ENCODE data around the gene EIPR1.

DNA sequence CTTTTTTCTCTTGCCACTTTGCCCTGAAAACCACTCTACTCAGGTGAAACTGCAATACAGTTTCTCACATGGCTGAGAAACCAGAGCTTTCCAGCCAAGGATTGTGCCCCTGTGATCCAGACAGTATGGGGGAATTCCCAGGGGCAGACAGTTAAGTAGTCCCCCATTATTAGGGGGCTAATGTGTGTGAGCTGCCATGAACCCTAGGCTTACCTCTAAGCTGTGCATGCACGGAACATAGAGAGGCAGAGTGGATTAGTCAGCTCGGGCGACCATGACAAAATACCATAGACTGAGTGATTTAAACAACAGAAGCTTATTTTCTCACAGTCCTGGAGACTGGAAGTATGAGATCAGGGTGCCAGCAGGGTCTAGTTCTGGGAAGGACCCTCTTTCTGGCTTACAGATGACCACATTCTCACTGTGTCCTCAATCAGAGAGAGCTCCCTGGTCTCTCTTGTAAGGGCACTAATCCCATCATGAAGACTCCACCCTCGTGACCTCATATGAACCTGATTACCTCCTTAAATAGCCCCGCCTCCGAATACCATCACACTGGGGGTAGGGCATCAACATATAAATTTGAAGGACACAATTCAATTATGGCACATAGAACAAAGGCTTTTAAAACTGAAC is 215.1 kb downstream of the EIPR1 start:
- TF ChIP-seq EZH2 (IDR thresholded peaks at IDR 0.05), result no peak
- TF ChIP-seq POLR2AphosphoS5 (IDR thresholded peaks at IDR 0.05; ENCODE audit: borderline replicate concordance, low read depth, low read length), result no peak

Measured in SK-N-MC (cell line).